Measurements from ENCODE around the gene ISG15. TPM values are rescaled to one million over a fixed set of nuclear protein-coding genes. Genes with fewer than 3 reads are reported as not detected.
"Not testable (repeated sequence)": the region's sequence is repeated elsewhere in the genome, so short reads cannot be mapped to it uniquely, and the experiment has no call there.

Gene ISG15
- total RNA-seq, 1 donor from 2014 or later = 14.3 TPM

DNA sequence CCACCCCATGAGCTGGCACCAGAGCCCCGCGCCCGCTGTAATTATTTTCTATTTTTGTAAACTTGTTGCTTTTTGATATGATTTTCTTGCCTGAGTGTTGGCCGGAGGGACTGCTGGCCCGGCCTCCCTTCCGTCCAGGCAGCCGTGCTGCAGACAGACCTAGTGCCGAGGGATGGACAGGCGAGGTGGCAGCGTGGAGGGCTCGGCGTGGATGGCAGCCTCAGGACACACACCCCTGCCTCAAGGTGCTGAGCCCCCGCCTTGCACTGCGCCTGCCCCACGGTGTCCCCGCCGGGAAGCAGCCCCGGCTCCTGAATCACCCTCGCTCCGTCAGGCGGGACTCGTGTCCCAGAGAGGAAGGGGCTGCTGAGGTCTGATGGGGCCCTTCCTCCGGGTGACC lies 41.7 kb downstream of the ISG15 start:
- no peak for TF ChIP-seq CTCF (IDR thresholded peaks at IDR 0.05; ENCODE audit: unreplicated experiment)

GRCh38 chr1:1055841-1056736 lies 42.8 kb downstream of the ISG15 start:
- Mint-ChIP-seq H3K4me1 (ENCODE audit: low read depth) (peaks cover 4% of the 10 kb centered on the region), H3K36me3 (ENCODE audit: insufficient read depth) (peaks cover 15% of the 10 kb centered on the region), H3K27ac (peak overlapping the region; percentile 49), H3K4me3 (ENCODE audit: low read depth) (no peak overlapping the region), H3K27me3 (peaks cover 27% of the 10 kb centered on the region), H3K9me3 (ENCODE audit: low read depth) (no peaks in the 10 kb centered on the region)
- DNase-seq (ENCODE audit: low spot score, unreplicated experiment) = no peak
- no peak for TF ChIP-seq CTCF (IDR thresholded peaks at IDR 0.05; ENCODE audit: unreplicated experiment)

More for the DNA sequence above, 41.7 kb downstream of the ISG15 start:
- Mint-ChIP-seq H3K4me1 (ENCODE audit: low read depth) (peaks cover 4% of the 10 kb centered on the region), H3K27me3 (peaks cover 17% of the 10 kb centered on the region), H3K36me3 (ENCODE audit: insufficient read depth) (peaks cover 16% of the 10 kb centered on the region), H3K27ac (no peak overlapping the region), H3K4me3 (ENCODE audit: low read depth) (no peak overlapping the region), H3K9me3 (ENCODE audit: low read depth) (no peaks in the 10 kb centered on the region)
- DNase-seq (ENCODE audit: low spot score, unreplicated experiment) = no peak

- H3K9me3 Mint-ChIP-seq (ENCODE audit: low read depth); H3K36me3 Mint-ChIP-seq (ENCODE audit: insufficient read depth); H3K27ac Mint-ChIP-seq; H3K4me3 Mint-ChIP-seq (ENCODE audit: low read depth); DNase-seq (ENCODE audit: low spot score, unreplicated experiment); H3K4me1 Mint-ChIP-seq (ENCODE audit: low read depth): not testable (repeated sequence)
- H3K27me3 Mint-ChIP-seq = peaks cover 36% of the 10 kb centered on the region
Observed at GRCh38 chr1:1057769-1058087, 44.4 kb downstream of the ISG15 start.

- H3K27me3 Mint-ChIP-seq = peaks cover 41% of the 10 kb centered on the region
- no peak for DNase-seq (ENCODE audit: low spot score, unreplicated experiment)
- H3K4me1 Mint-ChIP-seq (ENCODE audit: low read depth) = peaks cover 4% of the 10 kb centered on the region
- H3K9me3 Mint-ChIP-seq (ENCODE audit: low read depth) = no peaks in the 10 kb centered on the region
- peak overlapping the region; percentile 15 for H3K27ac Mint-ChIP-seq
- peak overlapping the region; percentile 56 for H3K4me3 Mint-ChIP-seq (ENCODE audit: low read depth)
- no peak for TF ChIP-seq CTCF (IDR thresholded peaks at IDR 0.05; ENCODE audit: unreplicated experiment)
- peaks cover 5% of the 10 kb centered on the region for H3K36me3 Mint-ChIP-seq (ENCODE audit: insufficient read depth)
Observed at GRCh38 chr1:1058088-1058905, 45.0 kb downstream of the ISG15 start.

- no peak overlapping the region for H3K27ac Mint-ChIP-seq
- no peaks in the 10 kb centered on the region for H3K9me3 Mint-ChIP-seq (ENCODE audit: low read depth)
- H3K4me3 Mint-ChIP-seq (ENCODE audit: low read depth) = peak overlapping the region; percentile 56
- no peak for DNase-seq (ENCODE audit: low spot score, unreplicated experiment)
- peak; percentile 54 for TF ChIP-seq CTCF (IDR thresholded peaks at IDR 0.05; ENCODE audit: unreplicated experiment)
- H3K27me3 Mint-ChIP-seq = peaks cover 41% of the 10 kb centered on the region
- peaks cover 4% of the 10 kb centered on the region for H3K4me1 Mint-ChIP-seq (ENCODE audit: low read depth)
- H3K36me3 Mint-ChIP-seq (ENCODE audit: insufficient read depth) = peaks cover 3% of the 10 kb centered on the region
Observed at GRCh38 chr1:1058921-1059493, 45.7 kb downstream of the ISG15 start.

Measured in progenitor cell of endocrine pancreas (in vitro differentiated cells).